Renal cortical epithelial cell (primary cell): ENCODE data around the gene CDC27. TPM values are rescaled to one million over a fixed set of nuclear protein-coding genes. Genes with fewer than 3 reads are reported as not detected.
A peak's percentile ranks its signal among the peaks of the same experiment; 100 is the strongest.
"Not testable (repeated sequence)": the region's sequence is repeated elsewhere in the genome, so short reads cannot be mapped to it uniquely, and the experiment has no call there.

ENCODE experiments used
- DNase-seq: peaks from one replicate; pipeline ENCODE4 v3.0.0-alpha.2; 2011; ENCODE audit warnings: low read depth
- total RNA-seq: library from RNA; depleted of rRNA; stranded (reverse); fragments of >200 nt; gene quantifications from 2 replicates; pipeline ENCODE4 v1.2.3, GENCODE V29; 2014

Gene CDC27
- total RNA-seq, 1 donor from 2014 or later, result 137 TPM

DNA sequence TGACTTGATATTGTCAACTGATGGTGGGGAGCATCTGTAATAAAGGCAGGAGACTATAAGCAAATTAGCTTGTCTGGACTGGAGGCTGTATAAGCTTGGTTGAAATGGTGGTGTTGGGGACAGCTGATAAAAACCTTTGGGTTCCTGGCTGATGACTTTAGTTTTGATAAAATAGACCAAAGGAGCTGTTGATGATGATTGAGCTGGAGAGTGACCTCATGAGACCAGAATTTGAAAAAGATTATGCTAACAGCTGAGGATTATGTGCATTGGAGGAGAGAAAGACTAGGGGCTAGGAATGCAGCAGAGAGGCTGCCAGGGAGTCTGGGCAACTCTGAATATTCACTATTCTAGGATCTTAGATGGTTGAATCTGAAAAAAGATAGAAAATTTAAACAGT is 8.7 kb upstream of the CDC27 start:
- no peak for DNase-seq

DNA sequence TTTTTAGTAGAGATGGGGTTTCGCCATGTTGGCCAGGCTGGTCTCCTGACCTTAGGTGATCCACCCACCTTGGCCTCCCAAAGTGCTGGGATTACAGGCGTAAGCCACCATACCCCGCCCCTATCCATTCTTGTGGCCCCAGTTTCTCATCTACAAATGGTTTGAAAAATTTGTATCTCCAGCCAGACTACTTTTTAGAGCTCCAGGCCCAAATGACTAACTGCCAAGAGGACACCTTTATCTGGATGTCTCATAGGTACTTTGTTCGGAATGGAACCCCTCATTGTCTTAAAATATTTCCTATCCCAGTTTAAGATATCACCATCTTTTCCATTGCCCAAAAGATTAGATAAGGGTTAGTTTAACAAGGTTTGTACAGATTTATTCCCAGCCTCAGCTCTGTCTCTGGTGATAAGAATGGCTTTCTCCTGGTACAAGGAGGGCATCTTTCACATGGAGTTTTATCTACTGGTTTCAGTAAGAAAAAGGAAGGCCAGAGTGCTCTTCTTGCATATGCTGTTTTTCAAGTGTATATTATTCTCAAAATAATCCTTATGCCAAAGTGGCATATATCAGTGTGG is 4.9 kb upstream of the CDC27 start:
- DNase-seq, result no peak

DNA sequence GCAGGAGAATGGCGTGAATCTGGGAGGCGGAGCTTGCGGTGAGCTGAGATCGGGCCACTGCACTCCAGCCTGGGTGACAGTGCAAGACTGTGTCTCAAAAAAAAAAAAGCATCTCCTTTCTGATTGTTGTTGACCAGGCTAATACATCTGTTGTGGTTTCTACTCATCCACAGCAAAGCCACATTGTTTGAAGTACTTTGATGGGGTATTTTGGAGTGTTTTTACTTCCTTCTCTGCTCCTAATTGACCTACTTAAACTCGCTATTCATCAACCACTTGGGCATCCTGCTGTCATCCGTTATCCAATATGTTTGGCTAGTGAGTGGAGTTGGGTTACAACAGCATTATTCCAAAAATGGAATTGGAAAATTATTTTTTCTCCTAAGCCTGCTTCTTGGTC is 3.5 kb upstream of the CDC27 start:
- peak; percentile 51 for DNase-seq

DNA sequence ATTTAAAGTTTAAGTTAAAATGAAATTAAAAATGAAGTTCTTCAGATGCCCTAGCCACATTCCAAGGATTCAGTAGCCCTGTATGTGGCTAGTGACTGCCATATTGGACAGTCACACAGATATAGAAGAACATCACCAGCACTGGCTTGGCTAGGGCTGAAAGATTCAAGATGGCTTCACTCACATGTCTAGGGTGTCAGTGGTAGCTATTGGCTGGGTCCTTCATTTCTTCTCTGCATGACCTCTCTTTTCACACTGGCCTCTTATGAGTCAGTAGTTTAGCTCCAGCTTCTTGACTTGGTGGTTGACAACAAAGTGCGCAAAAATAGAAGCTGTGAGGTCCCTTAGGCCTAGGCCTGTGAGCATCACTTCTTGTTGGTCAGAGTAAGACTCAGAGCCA is 1.7 kb upstream of the CDC27 start:
- DNase-seq, result no peak

DNA sequence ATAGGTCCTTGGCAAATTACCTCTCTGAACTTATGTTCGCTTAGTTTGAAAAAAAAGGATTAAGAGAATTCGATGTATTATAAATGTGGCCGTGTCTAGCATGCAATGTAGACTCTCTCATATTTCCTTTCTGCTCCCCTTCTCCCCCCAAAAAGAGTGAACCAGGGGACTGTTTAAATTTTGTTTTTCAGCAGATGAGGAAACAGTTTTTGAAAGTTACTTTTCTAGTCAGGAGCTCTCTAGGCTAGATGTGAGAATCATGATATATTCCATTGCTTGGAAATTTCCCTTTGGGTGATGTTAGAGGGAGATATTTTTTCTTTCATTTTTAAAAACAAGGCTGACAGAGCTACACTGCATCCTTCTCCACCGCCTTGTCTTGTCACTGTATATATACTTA is 1.1 kb upstream of the CDC27 start:
- DNase-seq, result no peak

DNA sequence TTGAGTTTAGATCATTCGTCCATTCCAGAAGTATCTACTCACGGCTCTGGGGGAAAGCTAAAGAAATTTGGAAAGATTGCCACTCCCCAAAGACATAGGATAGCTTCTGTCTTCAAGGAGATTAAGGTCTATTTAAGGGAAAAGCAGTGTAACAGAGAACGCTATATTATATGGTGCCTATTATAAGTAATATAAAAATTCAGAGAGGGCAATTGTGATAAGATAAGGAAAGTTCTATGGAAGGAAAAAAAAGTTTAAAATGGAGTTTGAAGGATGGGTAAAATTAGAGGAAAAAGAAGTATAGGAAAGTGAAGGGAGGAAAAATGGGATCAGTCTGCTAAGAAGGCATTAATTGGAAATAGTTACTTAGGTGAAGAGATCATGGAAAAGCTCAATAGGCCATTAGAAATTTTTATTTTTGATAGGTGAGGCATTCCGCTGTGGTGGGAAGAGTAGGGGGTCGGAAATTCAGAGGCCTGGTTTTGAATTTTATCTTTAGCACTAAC is 690 bp upstream of the CDC27 start:
- no peak for DNase-seq

DNA sequence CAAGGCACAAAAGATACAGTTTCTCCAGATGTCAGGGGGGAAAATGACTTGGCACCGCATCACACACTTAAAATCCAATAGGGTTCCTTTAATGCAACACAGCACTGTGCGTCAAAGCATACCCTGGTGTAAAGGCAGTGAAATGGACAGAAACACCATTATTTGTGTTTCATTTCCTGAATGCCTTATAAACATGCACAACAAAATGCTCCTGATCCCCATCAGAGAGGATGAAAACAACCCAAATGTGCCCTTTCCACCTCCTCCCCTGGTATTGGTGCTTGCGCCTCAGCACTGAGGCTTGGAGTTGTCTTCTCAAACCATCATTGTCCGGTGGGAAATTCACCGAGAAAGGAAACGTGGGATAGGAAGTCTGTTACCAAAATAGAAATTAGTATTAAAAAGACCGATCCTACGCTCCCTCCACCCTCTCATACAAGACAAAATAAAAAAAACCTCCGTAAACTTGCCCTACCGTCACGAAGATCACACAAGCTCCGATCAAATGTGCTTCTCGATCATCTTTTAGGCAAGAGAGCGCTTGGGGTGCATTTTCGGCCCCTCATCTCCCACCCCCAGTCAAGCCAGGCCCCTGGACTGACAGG is 722 bp downstream of the CDC27 start:
- peak; percentile 34 for DNase-seq

DNA sequence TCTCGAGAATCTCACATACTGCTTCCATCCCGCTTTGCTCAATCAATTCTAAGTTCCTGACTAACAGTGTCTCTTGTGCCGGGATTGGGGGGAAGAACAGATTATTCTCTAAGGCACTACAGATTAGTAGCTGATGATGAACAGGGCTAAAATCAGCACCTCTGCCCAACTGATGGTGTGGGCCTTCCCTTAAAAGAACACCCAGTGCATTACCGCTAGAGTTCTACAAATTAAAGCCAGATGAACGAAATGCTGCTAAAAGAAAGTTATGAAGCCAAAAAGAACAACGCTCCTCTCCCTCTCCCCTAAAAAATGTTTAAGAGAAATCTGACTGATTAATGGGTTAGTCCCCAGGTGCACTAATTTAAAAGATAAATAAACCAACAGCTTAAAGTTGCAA is 4.4 kb downstream of the CDC27 start:
- no peak for DNase-seq

DNA sequence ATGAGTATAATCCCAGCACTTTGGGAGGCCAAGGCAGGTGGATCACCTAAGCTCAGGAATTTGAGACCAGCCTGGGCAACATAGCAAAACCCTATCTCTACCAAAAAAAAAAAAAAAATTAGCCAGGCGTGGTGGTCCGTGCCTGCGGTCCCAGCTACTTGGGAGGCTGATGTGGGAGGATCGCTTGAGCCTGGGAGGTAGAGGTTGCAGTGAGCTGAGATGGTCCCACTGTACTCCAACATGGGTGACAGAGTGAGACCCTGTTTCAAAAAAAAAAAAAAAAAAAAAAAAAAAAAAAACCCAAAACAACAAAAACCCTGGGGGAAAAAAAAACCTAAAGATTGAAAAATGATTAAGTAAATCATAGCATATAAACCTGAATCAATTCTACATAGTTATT is 8.1 kb downstream of the CDC27 start:
- DNase-seq, result not testable (repeated sequence)

DNA sequence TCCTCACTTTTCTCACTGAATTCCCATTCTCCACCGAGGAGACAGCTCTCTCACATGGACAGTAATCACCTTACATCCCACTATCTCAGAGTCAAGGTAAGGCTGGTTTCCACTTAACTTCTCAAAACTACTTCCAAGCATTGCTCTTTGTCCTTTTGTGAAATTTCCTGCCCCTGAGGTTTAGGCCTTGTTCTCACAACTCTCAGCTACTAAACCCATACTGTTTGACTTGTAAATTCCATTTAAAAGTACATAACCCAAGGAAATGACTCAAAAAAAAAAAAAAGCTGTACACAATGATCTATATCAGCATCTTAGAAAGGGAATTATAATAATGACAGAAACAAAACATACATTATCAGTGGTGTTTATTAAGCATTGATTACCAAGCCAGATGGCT is 8.8 kb downstream of the CDC27 start:
- DNase-seq, result no peak

DNA sequence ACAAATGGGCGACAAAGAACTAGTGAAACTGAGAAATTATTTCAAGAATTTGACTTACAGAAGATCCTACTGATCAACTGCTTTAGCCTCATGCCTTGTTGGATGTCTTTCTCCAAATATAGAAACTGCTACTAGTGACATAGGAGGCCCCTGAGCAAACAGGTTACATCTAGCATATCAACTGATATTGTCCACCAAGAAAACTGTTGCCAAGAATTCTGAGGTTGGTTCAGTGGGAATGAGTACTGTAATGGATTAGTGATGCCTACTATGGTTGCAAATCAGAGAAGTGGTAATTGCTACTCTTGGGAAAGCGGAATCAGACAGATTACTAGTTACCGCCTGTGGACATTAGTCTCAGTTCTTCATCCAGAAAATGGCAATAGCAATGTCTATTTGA is 10.0 kb downstream of the CDC27 start:
- no peak for DNase-seq

DNA sequence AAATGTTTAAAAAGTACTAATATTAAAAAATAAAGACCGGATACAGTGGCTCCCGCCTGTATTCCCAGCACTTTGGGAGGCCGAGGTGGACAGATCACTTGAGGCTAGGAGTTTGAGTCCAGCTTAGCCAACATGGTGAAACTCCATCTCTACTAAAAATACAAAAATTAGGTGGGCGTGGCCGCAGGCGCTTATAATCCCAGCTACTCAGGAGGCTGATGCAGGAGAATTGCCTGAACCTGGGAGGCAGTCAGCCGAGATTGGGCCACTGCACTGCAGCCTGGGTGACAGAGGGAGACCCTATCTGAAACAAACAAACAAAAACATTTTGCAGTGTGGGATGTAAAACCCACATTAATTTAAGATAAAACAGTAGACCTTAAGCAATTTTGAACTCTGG is 11.8 kb downstream of the CDC27 start:
- DNase-seq, result no peak

DNA sequence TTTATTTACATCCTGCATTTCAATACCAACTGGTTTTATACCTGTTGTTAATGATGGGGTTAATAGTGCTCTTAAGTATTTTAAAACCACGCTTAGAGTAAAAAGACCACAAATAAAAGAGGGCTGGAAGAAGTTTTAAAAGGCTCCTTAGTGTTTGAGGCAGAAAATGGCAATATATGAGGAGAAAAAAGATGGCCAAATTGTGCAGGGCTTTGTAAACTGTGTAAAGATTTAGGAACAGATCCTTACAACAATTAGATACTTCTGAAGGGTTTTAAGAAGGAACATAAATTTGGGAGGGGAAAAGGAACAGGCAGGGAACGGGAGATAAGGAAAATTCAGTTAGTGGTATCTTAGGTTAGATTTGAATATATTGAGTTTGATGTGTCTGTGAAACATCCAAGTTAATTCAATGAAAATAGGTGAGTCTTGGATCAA is 12.7 kb downstream of the CDC27 start:
- DNase-seq, result no peak

DNA sequence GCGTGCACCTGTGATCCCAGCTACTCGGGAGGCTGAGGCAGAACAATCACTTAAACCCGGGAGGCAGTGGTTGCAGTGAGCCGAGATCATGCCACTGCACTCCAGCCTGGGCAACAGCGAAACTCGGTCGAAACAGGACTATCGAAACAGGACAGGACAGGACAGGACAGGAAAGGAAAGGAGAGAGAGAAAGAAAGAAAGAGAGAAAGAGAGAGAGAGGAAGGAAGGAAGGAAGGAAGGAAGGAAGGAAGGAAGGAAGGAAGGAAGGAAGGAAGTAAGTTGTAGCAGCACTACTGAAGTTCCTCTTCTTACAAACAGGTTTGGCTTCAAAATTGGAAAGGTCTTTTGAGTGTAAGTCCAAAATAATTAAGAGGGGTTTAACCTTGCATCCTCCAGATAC is 14.3 kb downstream of the CDC27 start:
- not testable (repeated sequence) for DNase-seq

DNA sequence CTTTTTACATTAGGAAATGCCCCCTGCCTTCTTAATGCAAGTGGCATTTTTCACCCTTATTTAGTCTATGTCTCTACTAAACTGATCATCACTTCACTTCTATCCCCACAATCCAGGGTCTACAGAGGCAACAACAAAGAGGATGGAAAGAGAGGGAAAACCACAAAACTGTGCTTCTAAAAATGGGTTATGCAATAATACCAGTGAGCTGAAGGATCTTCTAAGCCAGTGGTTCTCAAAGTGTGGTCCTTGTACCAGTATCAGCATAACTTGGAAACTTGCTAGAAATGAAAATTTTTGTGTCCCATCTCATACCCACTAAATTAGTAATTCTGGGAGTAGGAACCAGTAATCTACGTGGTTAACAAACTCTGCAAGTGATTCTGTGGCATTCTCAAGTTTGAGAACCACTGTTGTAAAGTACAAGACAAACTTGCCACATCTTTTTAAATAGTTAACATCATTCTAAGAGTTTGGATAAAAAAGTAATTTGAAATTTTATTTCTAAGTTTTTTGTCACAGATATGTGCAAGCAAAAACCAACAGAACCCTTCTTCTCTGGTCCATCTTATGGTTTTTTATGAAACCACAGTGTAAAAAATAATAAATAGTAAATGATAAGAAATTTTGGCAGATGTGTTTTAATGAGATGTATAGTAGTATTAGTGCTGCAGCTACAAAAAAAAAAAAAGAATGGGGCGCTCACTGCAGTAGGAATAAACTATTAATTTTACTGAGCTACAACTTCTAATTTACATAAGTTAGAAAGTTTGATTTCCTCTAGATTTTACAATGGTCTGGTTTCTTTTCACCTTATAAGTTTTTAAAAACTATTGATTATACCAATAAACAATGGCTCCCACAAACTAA is 16.2 kb downstream of the CDC27 start:
- DNase-seq, result peak; percentile 15

DNA sequence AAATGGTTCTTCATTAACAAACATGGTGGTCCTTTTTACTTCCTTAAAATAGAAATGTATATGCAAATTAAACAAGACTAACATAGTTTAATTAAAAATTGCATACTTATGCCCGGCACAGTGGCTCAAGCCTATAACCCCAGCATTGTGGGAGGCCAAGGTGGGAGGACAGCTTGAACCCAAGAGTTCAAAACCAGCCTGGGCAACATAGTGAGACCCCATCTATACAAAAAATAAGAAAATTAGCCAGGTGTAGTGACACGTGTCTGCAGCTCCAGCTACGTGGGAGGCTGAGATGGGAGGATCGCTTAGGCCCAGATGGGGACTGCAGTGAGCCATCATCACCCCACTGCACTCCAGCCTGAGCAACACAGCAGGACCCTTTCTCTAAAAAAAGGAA is 18.4 kb downstream of the CDC27 start:
- no peak for DNase-seq

DNA sequence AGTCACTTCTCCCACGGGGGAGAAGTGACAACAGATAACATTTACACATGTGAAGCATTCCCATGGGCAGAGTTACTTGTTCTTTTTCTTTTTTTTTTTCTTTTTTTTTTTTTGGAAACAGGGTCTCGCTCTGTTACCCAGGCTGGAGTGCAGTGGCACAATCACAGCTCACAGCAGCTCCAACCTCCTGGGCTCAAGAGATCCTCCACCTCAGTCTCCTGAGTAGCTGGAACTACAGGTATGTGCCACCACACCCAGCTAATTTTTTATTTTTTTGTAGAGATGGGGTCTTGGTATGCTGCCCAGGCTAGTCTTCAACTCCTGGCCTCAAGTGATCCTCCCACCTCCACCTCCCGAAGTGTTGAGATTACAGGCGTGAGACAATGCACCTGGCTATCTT is 20.2 kb downstream of the CDC27 start:
- DNase-seq, result not testable (repeated sequence)

DNA sequence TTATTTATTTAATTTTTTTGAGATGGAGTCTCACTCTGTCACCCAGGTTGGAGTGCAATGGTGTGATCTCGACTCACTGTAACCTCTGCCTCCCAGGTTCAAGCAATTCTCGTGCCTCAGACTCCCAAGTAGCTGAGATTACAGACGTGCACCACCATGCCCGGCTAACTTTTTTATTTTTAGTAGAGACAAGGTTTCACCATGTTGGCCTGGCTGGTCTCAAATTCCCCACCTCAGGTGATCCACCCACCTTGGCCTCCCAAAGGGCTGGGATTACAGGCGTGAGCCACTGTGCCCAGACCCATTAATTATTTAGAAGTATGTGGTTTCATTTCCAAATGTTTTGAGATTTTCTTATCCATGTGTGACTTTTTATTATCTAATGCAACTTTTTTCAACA is 22.2 kb downstream of the CDC27 start:
- not testable (repeated sequence) for DNase-seq

DNA sequence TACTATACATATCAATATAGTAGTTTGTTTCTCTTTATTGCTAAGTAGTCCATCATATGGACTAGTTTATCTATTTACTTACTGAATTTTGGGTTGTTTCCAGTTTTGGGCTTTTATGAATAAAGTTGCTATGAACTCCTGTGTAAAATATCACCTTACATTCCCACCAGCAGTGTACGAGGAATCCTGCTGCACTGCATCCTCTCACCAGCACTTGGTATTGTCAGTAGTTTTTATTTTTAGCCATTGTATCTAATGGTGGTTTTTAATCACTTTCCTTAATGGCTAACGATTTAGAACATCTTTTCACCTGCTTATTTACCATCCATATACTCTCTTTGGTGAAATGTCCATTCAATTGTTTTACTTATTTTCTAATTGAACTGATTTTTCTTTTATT is 24.0 kb downstream of the CDC27 start:
- DNase-seq, result no peak

DNA sequence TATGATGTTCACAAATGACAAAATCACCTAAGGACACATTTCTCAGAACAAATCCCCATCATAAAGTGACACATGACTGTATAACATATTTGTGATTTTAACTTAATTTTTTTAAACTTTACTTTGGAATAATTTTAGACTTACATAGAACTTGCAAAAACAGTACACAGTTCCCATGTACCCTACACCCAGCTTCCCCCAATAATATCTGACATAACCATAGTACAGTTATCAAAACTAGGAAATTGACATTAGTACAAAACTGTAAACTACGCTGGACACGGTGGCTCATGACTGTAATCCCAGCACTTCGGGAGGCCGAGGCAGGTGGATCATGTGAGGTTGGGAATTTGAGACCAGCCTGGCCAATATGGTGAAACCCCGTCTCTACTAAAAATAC is 24.8 kb downstream of the CDC27 start:
- no peak for DNase-seq

DNA sequence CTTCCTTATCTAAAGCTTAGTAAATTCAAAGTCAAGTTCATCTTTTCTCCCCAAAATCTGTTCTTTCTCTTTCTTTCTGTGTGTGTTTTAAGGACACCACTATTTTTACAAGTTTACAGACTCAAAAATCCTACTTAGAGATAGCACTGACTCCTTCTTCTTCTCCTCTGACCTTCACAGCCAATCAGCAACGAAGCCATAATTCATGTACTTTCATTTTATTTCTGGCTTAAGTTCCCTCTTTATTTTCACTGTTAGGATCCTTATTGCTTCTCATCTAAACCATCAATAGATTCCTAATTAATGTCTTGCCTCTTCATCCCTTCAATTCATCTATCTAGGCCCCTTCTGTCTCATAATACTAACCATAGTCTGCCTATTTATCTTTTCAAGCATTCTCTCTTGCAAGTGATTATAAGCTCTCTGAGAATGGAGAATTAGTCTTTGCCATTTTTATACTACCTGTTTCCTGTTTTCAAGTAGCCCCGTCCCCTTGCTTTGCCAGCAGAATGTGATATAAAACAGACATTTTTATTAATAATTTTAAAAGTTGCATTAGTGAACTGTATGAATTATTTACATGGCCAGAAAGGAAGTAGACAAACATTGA is 27.0 kb downstream of the CDC27 start:
- DNase-seq, result no peak

DNA sequence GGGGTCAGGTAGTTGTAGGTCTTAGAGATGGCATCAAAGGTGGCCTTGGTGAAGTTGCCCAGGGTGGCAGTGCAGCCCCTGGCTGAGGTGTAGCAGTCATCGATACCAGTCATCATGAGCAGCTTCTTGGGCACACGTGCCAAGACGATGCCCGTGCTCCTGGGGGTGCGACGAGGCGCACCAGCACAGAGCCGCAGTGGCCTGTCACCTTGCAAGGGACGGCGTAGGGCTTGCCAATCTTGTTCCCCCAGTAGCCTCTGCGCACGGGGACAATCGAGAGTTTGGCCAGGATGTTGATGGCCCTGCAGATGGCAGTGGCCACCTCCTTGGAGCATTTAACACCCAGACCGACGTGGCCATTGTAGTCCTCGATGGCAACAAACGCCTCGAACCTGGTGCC is 29.8 kb downstream of the CDC27 start:
- DNase-seq, result no peak

DNA sequence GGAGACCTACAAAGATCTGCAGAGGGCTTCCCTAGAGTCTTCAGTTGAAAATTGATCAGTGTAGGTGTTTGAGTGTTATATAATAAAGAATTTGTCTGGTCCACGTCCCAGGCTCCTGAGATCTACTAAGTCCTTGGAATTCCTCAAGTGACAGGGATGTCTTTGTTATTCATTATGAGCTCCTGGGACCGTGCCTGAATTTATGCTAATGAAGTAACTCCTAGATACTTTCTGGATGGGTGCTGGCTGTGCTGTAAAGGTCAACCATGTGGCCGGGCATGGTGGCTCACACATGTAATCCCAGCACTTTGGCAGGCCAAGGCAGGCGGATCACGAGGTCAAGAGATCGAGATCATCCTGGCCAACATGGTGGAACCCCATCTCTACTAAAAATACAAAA is 43.7 kb downstream of the CDC27 start:
- DNase-seq, result no peak
